Endothelial cell of umbilical vein (primary cell): ENCODE measurements around the gene GABPA.

Experiments used
- EZH2 ChIP-seq: IDR thresholded peaks from 2 replicates; pipeline ENCODE4 v1.6.1; 2012; ENCODE audit warnings: borderline replicate concordance, low read depth, mild to moderate bottlenecking, moderate library complexity, low read length, inconsistent platforms; ENCODE audit not compliant: severe bottlenecking
- GATA2 ChIP-seq: IDR thresholded peaks from 2 replicates; pipeline ENCODE4 v1.7.0; 2011; ENCODE audit warnings: low read depth, mild to moderate bottlenecking, moderate library complexity, mixed read lengths, low read length; ENCODE audit not compliant: insufficient read length, insufficient read depth
- JUN ChIP-seq: IDR thresholded peaks from 2 replicates; pipeline ENCODE4 v1.6.1; 2011; ENCODE audit warnings: borderline replicate concordance, low read depth; ENCODE audit not compliant: insufficient read length, insufficient read depth
- MYC ChIP-seq: IDR thresholded peaks from one replicate; pipeline ENCODE4 v1.6.1; 2011; ENCODE audit warnings: mild to moderate bottlenecking, low read depth, low read length
- POLR2A ChIP-seq: IDR thresholded peaks from 2 replicates; pipeline ENCODE4 v1.6.1; 2012; ENCODE audit warnings: low read depth, mild to moderate bottlenecking, control low read depth, low read length
- POLR2AphosphoS5 ChIP-seq: IDR thresholded peaks from 2 replicates; pipeline ENCODE4 v1.6.1; 2012; ENCODE audit warnings: low read depth, mild to moderate bottlenecking, control low read depth, low read length, moderate library complexity; ENCODE audit not compliant: insufficient read depth
- TF ChIP-seq, protein P1 (sequence below), 2 donors: IDR thresholded peaks; 1 replicate in 1 of 2; 2 replicates in 1 of 2; pipeline ENCODE4 v1.5.1; 2011; ENCODE audit warnings: low read length in 2 of 2, mild to moderate bottlenecking in 2 of 2, moderate library complexity in 2 of 2, control low read depth in 1 of 2, inconsistent platforms in 1 of 2, low read depth in 1 of 2; ENCODE audit not compliant: insufficient read depth in 1 of 2; ENCODE audit errors: extremely low read depth in 1 of 2

DNA sequence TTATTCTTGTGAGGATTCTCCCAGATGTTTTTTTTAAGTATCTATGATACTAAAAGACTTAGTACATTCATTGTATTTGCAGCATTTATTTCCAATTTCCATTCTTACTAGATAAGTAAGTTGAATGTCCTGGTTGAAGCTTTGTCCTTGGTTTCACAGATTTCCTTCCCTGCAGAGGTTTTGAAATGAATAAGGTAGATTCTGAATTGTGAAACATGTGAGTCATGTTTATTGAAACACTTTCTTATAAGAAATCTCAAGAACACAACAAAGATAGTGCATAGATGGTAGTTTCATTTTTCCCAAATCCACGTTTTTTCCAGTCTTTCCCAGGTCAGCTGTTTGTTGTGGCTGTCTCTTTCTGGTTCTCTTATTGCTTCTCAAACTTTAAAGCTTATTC lies 24.8 kb downstream of the GABPA start:
- TF ChIP-seq, protein P1, sequence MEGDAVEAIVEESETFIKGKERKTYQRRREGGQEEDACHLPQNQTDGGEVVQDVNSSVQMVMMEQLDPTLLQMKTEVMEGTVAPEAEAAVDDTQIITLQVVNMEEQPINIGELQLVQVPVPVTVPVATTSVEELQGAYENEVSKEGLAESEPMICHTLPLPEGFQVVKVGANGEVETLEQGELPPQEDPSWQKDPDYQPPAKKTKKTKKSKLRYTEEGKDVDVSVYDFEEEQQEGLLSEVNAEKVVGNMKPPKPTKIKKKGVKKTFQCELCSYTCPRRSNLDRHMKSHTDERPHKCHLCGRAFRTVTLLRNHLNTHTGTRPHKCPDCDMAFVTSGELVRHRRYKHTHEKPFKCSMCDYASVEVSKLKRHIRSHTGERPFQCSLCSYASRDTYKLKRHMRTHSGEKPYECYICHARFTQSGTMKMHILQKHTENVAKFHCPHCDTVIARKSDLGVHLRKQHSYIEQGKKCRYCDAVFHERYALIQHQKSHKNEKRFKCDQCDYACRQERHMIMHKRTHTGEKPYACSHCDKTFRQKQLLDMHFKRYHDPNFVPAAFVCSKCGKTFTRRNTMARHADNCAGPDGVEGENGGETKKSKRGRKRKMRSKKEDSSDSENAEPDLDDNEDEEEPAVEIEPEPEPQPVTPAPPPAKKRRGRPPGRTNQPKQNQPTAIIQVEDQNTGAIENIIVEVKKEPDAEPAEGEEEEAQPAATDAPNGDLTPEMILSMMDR (IDR thresholded peaks at IDR 0.05; ENCODE audit: extremely low read depth in 1 of 2, insufficient read depth in 1 of 2, low read depth in 1 of 2, low read length in 2 of 2) = no peak
- TF ChIP-seq POLR2A (no peak), POLR2AphosphoS5 (no peak), JUN (no peak), MYC (no peak), EZH2 (no peak), GATA2 (no peak)
